ENCODE data around the gene CD79B.
A peak's percentile ranks its signal among the peaks of the same experiment; 100 is the strongest.

CD79B gene

GRCh38 chr17:63950940-63951907 is 19.1 kb upstream of the CD79B start:
- DNase-seq, result peak; percentile 32

GRCh38 chr17:63949576-63950250 is 17.6 kb upstream of the CD79B start:
- no peak for DNase-seq

GRCh38 chr17:63948521-63948920 is 16.4 kb upstream of the CD79B start:
- DNase-seq, result no peak

- no peak for DNase-seq
Measured at GRCh38 chr17:63947711-63948330, 15.7 kb upstream of the CD79B start.

- peak; percentile 44 for DNase-seq
Measured at GRCh38 chr17:63946440-63947363, 14.6 kb upstream of the CD79B start.

- no peak for DNase-seq
Measured at GRCh38 chr17:63945784-63946439, 13.8 kb upstream of the CD79B start.

GRCh38 chr17:63944736-63945499 is 12.8 kb upstream of the CD79B start:
- no peak for DNase-seq

- DNase-seq, result no peak
Measured at GRCh38 chr17:63943745-63944144, 11.6 kb upstream of the CD79B start.

GRCh38 chr17:63942309-63942985 is 10.3 kb upstream of the CD79B start:
- no peak for DNase-seq

GRCh38 chr17:63941751-63942150 is 9.6 kb upstream of the CD79B start:
- DNase-seq, result no peak

- no peak for DNase-seq
Measured at GRCh38 chr17:63941162-63941561, 9.0 kb upstream of the CD79B start.

GRCh38 chr17:63940584-63940983 is 8.5 kb upstream of the CD79B start:
- DNase-seq, result no peak

- DNase-seq, result no peak
Measured at GRCh38 chr17:63939884-63940283, 7.8 kb upstream of the CD79B start.

- DNase-seq, result no peak
Measured at GRCh38 chr17:63939401-63939800, 7.3 kb upstream of the CD79B start.

GRCh38 chr17:63937920-63938319 is 5.8 kb upstream of the CD79B start:
- no peak for DNase-seq

- no peak for DNase-seq
Measured at GRCh38 chr17:63937319-63937718, 5.2 kb upstream of the CD79B start.

- no peak for DNase-seq
Measured at GRCh38 chr17:63934183-63935112, 2.3 kb upstream of the CD79B start.

- no peak for DNase-seq
Measured at GRCh38 chr17:63933598-63933997, 1.5 kb upstream of the CD79B start.

- no peak for DNase-seq
Measured at GRCh38 chr17:63932721-63933120, 590 bp upstream of the CD79B start.
